Measurements from ENCODE around the gene PINLYP. TPM values are rescaled to one million over a fixed set of nuclear protein-coding genes. Genes with fewer than 3 reads are reported as not detected.
A peak's percentile ranks its signal among the peaks of the same experiment; 100 is the strongest.

PINLYP gene
- total and polyA plus RNA-seq, 2 of the 13 experiments (the other 11 are each of a cell fraction or from before 2014, with no cell fraction given): 0.21 to 0.24 TPM

GRCh38 chr19:43534816-43535761 lies 40.5 kb upstream of the PINLYP start:
- Histone ChIP-seq H3K27ac (ENCODE audit: extremely low read length, insufficient read depth, low read length) (no peak overlapping the region), H3K4me2 (ENCODE audit: low read depth, low read length) (no peak overlapping the region), H3K36me3 (replicated peaks in 1 of 2; ENCODE audit: control insufficient read depth in 1 of 2, insufficient read depth in 2 of 2, low read length in 2 of 2) (peaks cover 1 to 11% of the 10 kb centered on the region in 2 experiments; a peak in 4 of 5 replicates), H3K4me3 (replicated peaks in 1 of 3; ENCODE audit: insufficient read depth in 1 of 3, low read depth in 2 of 3, low read length in 3 of 3) (no peak overlapping the region), H3K9me3 (ENCODE audit: low read length) (peaks cover 7% of the 10 kb centered on the region; the same call in 1 of the 2 replicates), H3K9ac (ENCODE audit: insufficient read depth, low read depth, low read length) (no peak overlapping the region), H3K4me1 (ENCODE audit: insufficient read depth, low read length) (peaks cover 6% of the 10 kb centered on the region; the same call in 1 of the 2 replicates), H4K20me1 (ENCODE audit: insufficient read depth, low read length) (no peaks in the 10 kb centered on the region), H2AFZ (ENCODE audit: low read length) (no peak overlapping the region), H3K27me3 (ENCODE audit: control insufficient read depth in 1 of 2, insufficient read depth in 2 of 2, low read length in 2 of 2) (no peaks in the 10 kb centered on the region), H3K79me2 (ENCODE audit: insufficient read depth, low read length) (no peaks in the 10 kb centered on the region)
- ChIA-PET CTCF (ENCODE audit: low intra/inter-chr PET ratio, low total read pairs) (interaction anchor here (1.3 kb wide), 1 partner anchor 117 kb away, joined by 5 read pairs; no protein-coding TSS in a partner anchor), POLR2A (no interaction called here)
- in situ Hi-C loops (cut with HindIII; ENCODE audit: extremely low pct_ligation_motif_present, low pct_unique_long_range_greater_than_20kb): no loop called here
- no TSS peak for BruUV-seq (replicated peaks)
- DNase-seq (ENCODE audit: low spot score) (peak; percentile 35), ATAC-seq (peak; percentile 72), FAIRE-seq (peak; percentile 23)
- intact Hi-C loops (cut with micrococcal nuclease; ENCODE audit: unreplicated experiment): loop anchor here (1.0 kb wide), 1 partner anchor 117 kb away; no protein-coding TSS in a partner anchor
- 94% methylated on average over 57 of the region's 62 CpGs for WGBS (ENCODE audit: low lambda C conversion rate)
- TF ChIP-seq ZFP90 (CRISPR knock-in tag; IDR thresholded peaks at IDR 0.05; ENCODE audit: borderline replicate concordance): no peak
- TF ChIP-seq DMAP1 (CRISPR knock-in tag; IDR thresholded peaks at IDR 0.05): no peak
- TF ChIP-seq PBX2 (CRISPR knock-in tag; IDR thresholded peaks at IDR 0.05): no peak
- 0 out of 2 replicates have a peak, but pooled peaks have one; percentile 11 for TF ChIP-seq ZNF687 (CRISPR knock-in tag; IDR thresholded peaks at IDR 0.05)
- TF ChIP-seq ZBTB33 (CRISPR knock-in tag; IDR thresholded peaks at IDR 0.05): peak; percentile 78; the same call in 1 of the 2 replicates
- TF ChIP-seq HNF4G (IDR thresholded peaks at IDR 0.05; ENCODE audit: borderline replicate concordance, low read depth, low read length): no peak
- no peak for TF ChIP-seq HNF4G (CRISPR knock-in tag; IDR thresholded peaks at IDR 0.05; ENCODE audit: borderline replicate concordance, low read depth)
- TF ChIP-seq NAIF1 (CRISPR knock-in tag; IDR thresholded peaks at IDR 0.05; ENCODE audit: borderline replicate concordance): no peak
- TF ChIP-seq RAD21 (CRISPR knock-in tag; IDR thresholded peaks at IDR 0.05): 0 out of 2 replicates have a peak, but pooled peaks have one; percentile 18
- TF ChIP-seq SMC3 (IDR thresholded peaks at IDR 0.05; ENCODE audit: low read length): 0 out of 2 replicates have a peak, but pooled peaks have one; percentile 14
- no peak for TF ChIP-seq STAT5B (CRISPR knock-in tag; IDR thresholded peaks at IDR 0.05)
- no peak for TF ChIP-seq DZIP1 (CRISPR knock-in tag; IDR thresholded peaks at IDR 0.05)

All from HepG2 (cell line).